Measurements from ENCODE around the gene MICB.
"Not testable (repeated sequence)": the region's sequence is repeated elsewhere in the genome, so short reads cannot be mapped to it uniquely, and the experiment has no call there.

Gene MICB

DNA sequence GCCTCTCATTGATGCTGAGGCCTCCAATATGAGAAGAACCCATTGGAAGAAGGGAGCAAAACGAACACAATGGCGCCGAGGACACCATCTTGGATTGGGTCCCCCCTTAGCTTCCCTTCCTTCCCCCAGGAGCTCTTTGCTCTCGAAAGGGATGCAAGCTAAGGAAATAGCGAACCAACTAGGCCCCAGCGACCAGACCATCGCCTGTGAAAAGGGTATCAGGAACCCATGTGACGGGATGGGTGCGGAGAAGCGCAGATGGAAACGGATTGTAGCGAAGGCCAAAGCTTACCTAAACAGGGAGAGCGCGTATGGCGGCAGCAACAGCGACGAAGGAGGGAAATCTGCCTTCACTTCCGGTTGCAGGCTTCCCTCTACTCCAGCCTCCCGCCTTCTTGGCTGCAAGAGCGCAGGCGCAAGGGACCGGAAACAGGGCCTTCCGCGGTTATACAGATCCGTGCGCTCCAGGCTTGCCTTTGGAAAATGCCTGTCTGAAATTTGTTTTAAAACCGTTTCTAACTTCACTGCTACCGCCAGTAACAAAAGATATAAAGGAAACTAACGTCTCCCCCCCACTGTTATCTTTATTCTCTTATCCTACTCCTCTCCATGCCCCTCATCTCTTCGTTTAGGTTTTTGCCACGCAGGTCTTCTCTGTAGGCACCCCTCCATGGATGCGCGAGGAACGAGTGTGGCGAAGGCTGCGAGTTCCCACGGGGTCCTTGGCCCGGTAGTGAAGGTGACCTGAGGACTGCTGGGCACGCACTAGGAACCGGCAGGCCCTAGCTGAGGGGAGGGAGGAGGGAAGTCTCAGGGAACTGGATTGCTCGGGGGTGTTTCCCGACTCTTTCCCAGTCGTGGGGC is 43.9 kb downstream of the MICB start, which contains the start of gene DDX39B:
Gene DDX39B (minus strand): TSS at position 346 of the 864 bp plus-strand sequence. CDS start 1,471 bp downstream, outside the sequence.
- peak; percentile 94 for DNase-seq (ENCODE audit: low read depth)

- DNase-seq (ENCODE audit: low read depth) = no peak
These were observed 45.7 kb downstream of the MICB start for GRCh38 chr6:31543639-31544038.

- DNase-seq (ENCODE audit: low read depth) = no peak
These were observed 46.7 kb downstream of the MICB start for GRCh38 chr6:31544676-31545075.

GRCh38 chr6:31545291-31545690 is 47.3 kb downstream of the MICB start:
- no peak for DNase-seq (ENCODE audit: low read depth)

- peak; percentile 84 for DNase-seq (ENCODE audit: low read depth)
These were observed 48.5 kb downstream of the MICB start, which contains the start of gene ATP6V1G2 for GRCh38 chr6:31546339-31546957. Gene ATP6V1G2 (minus strand): TSS chr6:31546608. CDS start chr6:31546559, 49 bp downstream.

- DNase-seq (ENCODE audit: low read depth) = peak; percentile 94
These were observed 49.2 kb downstream of the MICB start, which contains the start of gene NFKBIL1 for GRCh38 chr6:31546958-31547726. Gene NFKBIL1 (plus strand): TSS chr6:31547608. CDS start chr6:31547695, 87 bp downstream.

- no peak for DNase-seq (ENCODE audit: low read depth)
These were observed 50.0 kb downstream of the MICB start for GRCh38 chr6:31547727-31548543.

- no peak for DNase-seq (ENCODE audit: low read depth)
These were observed 50.6 kb downstream of the MICB start for GRCh38 chr6:31548544-31548873.

DNA sequence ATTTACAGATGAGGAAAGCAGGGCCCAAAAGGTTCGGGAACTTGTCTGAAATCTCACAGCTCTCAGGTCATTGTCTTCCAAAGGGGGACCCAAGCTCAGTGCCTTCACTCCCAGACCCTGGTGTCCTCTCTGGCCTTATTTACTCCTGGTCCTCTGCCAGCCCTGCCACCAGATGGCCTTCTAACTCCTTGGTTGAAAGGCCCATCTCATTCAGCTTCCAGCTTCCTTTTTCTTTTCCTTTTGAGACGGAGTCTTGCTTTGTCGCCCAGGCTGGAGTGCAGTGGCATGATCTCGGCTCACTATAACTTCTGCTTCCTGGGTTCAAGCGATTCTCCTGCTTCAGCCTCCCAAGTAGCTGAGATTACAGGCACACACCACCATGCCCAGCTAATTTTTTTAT is 53.4 kb downstream of the MICB start:
- not testable (repeated sequence) for DNase-seq (ENCODE audit: low read depth)

- DNase-seq (ENCODE audit: low read depth) = no peak
These were observed 58.4 kb downstream of the MICB start for GRCh38 chr6:31556307-31556706.

GRCh38 chr6:31557443-31558317 is 59.7 kb downstream of the MICB start:
- DNase-seq (ENCODE audit: low read depth) = no peak

DNA sequence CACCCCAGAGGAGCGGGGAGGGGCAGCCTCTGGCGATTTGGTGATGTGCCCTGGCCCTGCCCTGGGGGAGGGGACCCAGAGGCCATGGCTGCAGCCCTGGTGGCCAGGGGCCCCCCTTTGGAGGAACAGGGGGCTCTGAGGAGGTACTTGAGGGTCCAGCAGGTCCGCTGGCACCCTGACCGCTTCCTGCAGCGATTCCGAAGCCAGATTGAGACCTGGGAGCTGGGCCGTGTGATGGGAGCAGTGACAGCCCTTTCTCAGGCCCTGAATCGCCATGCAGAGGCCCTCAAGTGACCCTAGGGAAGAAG is 60.3 kb downstream of the MICB start:
- no peak for DNase-seq (ENCODE audit: low read depth)

DNA sequence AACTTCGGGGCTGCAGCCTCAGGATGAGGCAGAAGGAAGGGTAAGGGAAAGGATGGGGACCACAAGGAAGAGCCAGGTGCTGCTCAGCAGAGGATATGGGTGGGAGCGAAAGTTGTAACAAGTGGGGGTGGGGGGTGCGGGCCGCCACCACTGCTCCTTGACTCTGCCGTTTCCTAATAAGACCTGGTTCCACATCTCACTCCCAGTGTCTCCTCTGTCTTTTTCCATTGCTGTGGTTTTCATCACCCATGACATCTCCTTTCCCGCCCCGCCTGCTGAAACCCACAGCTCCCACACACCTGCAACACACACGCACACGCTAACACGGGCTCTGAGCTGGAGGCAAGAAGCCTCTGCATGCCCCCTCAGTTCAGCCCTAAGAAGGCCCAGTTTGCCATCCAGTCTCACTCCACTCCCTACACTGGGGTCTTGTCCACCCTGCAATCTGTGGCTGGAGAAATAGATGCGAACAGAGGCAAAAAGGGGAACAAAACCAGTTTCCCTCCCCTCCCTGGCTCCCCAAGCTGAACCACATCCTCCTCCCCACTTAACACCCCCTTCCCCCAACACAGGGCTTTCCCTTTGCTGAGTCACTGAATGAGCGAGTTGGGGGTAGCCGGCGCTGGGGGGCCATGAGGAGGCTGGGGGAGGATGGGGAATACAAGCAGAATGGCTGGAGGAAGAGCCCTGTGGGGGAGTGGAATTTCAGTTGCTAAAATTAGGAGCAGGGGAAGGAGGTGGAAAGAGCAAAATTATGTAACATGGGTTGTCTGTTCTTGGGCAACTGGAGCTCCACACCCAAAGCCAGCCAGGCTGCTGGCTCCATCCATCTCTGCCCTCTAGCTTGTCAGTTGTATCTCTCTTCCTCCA is 60.9 kb downstream of the MICB start:
- no peak for DNase-seq (ENCODE audit: low read depth)

DNA sequence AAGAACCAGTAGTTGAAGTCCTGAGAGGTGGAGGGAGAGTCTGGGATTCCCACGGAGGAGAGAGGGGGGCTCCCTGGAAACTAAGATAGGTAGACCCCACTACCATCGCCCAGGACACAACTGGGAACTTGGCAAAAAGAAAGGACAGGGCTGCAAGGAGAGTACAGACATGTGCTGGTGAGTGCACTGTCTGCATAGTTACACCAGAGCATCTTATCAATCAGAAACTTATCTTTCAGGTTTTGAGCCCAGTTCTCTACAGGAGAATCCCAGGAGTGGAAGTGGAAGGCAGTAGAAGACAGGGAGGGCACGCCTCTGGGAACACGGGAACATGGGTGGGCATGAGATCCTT is 61.6 kb downstream of the MICB start:
- DNase-seq (ENCODE audit: low read depth) = no peak

- DNase-seq (ENCODE audit: low read depth) = peak; percentile 42
These were observed 62.2 kb downstream of the MICB start for GRCh38 chr6:31559958-31560696.

GRCh38 chr6:31560697-31561058 is 62.7 kb downstream of the MICB start:
- no peak for DNase-seq (ENCODE audit: low read depth)
